ENCODE data around the gene CES2. TPM values are rescaled to one million over a fixed set of nuclear protein-coding genes. Genes with fewer than 3 reads are reported as not detected.

Gene CES2
- total RNA-seq, 1 donor: 42.3 TPM

DNA sequence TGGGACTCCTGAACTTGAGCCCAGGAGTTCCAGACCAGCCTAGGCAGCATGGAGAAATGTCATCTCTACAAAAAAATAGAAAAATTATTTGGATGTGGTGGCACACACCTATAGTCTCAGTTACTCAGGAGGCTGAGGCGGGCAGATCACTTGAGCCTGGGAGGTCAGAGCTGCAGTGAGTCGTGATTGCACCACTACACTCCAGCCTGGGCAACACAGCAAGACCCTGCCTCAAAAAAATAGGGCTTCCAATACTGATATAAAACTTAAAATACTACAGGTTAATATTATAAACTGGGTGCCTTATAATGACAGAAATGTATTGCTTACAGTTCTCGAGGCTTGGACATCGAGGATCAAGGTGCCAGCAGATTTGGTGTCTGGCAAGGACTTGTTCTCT is 10.6 kb downstream of the CES2 start:
- Histone ChIP-seq H3K4me2 (ENCODE audit: insufficient read depth, low read length) (no peak overlapping the region), H3K9me3 (ENCODE audit: low read depth, low read length) (no peaks in the 10 kb centered on the region), H3K27me3 (ENCODE audit: insufficient read depth, low read length) (peaks cover 15% of the 10 kb centered on the region), H3K4me3 (ENCODE audit: insufficient read depth, low read length) (no peak overlapping the region), H2AFZ (ENCODE audit: low read length) (no peak overlapping the region), H3K27ac (ENCODE audit: low read depth, low read length) (no peak overlapping the region), H3K79me2 (ENCODE audit: insufficient read depth, low read length) (no peaks in the 10 kb centered on the region), H3K36me3 (ENCODE audit: insufficient read depth, low read length) (peaks cover 29% of the 10 kb centered on the region), H4K20me1 (ENCODE audit: insufficient read depth, low read length) (peaks cover 5% of the 10 kb centered on the region), H3K4me1 (ENCODE audit: insufficient read depth, low read length) (peaks cover 5% of the 10 kb centered on the region)
- DNase-seq (ENCODE audit: insufficient read length, low spot score, missing footprints): no peak
- no peak for TF ChIP-seq CTCF (IDR thresholded peaks at IDR 0.05; ENCODE audit: extremely low read depth, low read depth, low read length)

GRCh38 chr16:66946541-66946940 is 11.2 kb downstream of the CES2 start:
- peaks cover 23% of the 10 kb centered on the region for H3K36me3 ChIP-seq (ENCODE audit: insufficient read depth, low read length)
- no peak for TF ChIP-seq CTCF (IDR thresholded peaks at IDR 0.05; ENCODE audit: extremely low read depth, low read depth, low read length)
- H3K27ac ChIP-seq (ENCODE audit: low read depth, low read length): no peak overlapping the region
- peaks cover 5% of the 10 kb centered on the region for H3K4me1 ChIP-seq (ENCODE audit: insufficient read depth, low read length)
- no peak overlapping the region for H3K4me2 ChIP-seq (ENCODE audit: insufficient read depth, low read length)
- peaks cover 2% of the 10 kb centered on the region for H4K20me1 ChIP-seq (ENCODE audit: insufficient read depth, low read length)
- no peak for DNase-seq (ENCODE audit: insufficient read length, low spot score, missing footprints)
- H3K27me3 ChIP-seq (ENCODE audit: insufficient read depth, low read length): peaks cover 18% of the 10 kb centered on the region
- H2AFZ ChIP-seq (ENCODE audit: low read length): no peak overlapping the region
- H3K9me3 ChIP-seq (ENCODE audit: low read depth, low read length): peaks cover 5% of the 10 kb centered on the region
- no peaks in the 10 kb centered on the region for H3K79me2 ChIP-seq (ENCODE audit: insufficient read depth, low read length)
- H3K4me3 ChIP-seq (ENCODE audit: insufficient read depth, low read length): no peak overlapping the region

DNA sequence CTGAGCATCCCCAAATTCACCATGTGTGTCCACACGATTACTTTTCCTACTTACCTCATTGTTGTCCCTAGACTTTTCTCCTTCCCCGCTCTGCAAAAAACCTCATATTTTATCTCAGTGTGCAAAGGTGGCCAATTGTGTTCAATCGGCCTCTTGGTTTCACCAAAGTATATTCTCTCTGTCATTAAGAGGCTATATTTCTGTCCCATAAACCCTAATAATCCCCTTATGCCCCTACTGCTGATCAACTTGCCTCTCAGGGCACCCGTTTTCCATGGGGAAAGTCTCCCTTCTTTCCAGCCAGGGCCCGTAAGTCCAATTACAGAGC is 11.6 kb downstream of the CES2 start:
- TF ChIP-seq CTCF (IDR thresholded peaks at IDR 0.05; ENCODE audit: extremely low read depth, low read depth, low read length): no peak
- H4K20me1 ChIP-seq (ENCODE audit: insufficient read depth, low read length): peaks cover 2% of the 10 kb centered on the region
- H3K27me3 ChIP-seq (ENCODE audit: insufficient read depth, low read length): peaks cover 18% of the 10 kb centered on the region
- H3K4me2 ChIP-seq (ENCODE audit: insufficient read depth, low read length): no peak overlapping the region
- H3K9me3 ChIP-seq (ENCODE audit: low read depth, low read length): peaks cover 5% of the 10 kb centered on the region
- DNase-seq (ENCODE audit: insufficient read length, low spot score, missing footprints): no peak
- H2AFZ ChIP-seq (ENCODE audit: low read length): peak overlapping the region; percentile 44
- H3K27ac ChIP-seq (ENCODE audit: low read depth, low read length): no peak overlapping the region
- H3K79me2 ChIP-seq (ENCODE audit: insufficient read depth, low read length): no peaks in the 10 kb centered on the region
- no peak overlapping the region for H3K4me3 ChIP-seq (ENCODE audit: insufficient read depth, low read length)
- peaks cover 19% of the 10 kb centered on the region for H3K36me3 ChIP-seq (ENCODE audit: insufficient read depth, low read length)
- peaks cover 5% of the 10 kb centered on the region for H3K4me1 ChIP-seq (ENCODE audit: insufficient read depth, low read length)

- Histone ChIP-seq H3K4me2 (ENCODE audit: insufficient read depth, low read length) (peak overlapping the region; percentile 79), H3K4me1 (ENCODE audit: insufficient read depth, low read length) (peaks cover 5% of the 10 kb centered on the region), H3K9me3 (ENCODE audit: low read depth, low read length) (peaks cover 5% of the 10 kb centered on the region), H4K20me1 (ENCODE audit: insufficient read depth, low read length) (peaks cover 2% of the 10 kb centered on the region), H3K27ac (ENCODE audit: low read depth, low read length) (no peak overlapping the region), H3K4me3 (ENCODE audit: insufficient read depth, low read length) (peak overlapping the region; percentile 75), H3K79me2 (ENCODE audit: insufficient read depth, low read length) (no peaks in the 10 kb centered on the region), H3K36me3 (ENCODE audit: insufficient read depth, low read length) (peaks cover 14% of the 10 kb centered on the region), H3K27me3 (ENCODE audit: insufficient read depth, low read length) (peaks cover 18% of the 10 kb centered on the region), H2AFZ (ENCODE audit: low read length) (peak overlapping the region; percentile 89)
- TF ChIP-seq CTCF (IDR thresholded peaks at IDR 0.05; ENCODE audit: extremely low read depth, low read depth, low read length): peak; percentile 96
- DNase-seq (ENCODE audit: insufficient read length, low spot score, missing footprints): peak; percentile 98
Measured at GRCh38 chr16:66947302-66948065, 12.2 kb downstream of the CES2 start.

Measured in osteoblast (primary cell).